ENCODE results near the gene POMT2.

POMT2 gene

GRCh38 chr14:77270361-77271112, 50.1 kb downstream of the POMT2 start:
- H3K4me3 ChIP-seq (ENCODE audit: low read depth, low read length): peak overlapping the region; percentile 33

GRCh38 chr14:77268989-77269600, 51.6 kb downstream of the POMT2 start:
- no peak overlapping the region for H3K4me3 ChIP-seq (ENCODE audit: low read depth, low read length)

GRCh38 chr14:77267937-77268699, 52.6 kb downstream of the POMT2 start:
- H3K4me3 ChIP-seq (ENCODE audit: low read depth, low read length): no peak overlapping the region

GRCh38 chr14:77266336-77266735, 54.3 kb downstream of the POMT2 start:
- no peak overlapping the region for H3K4me3 ChIP-seq (ENCODE audit: low read depth, low read length)

GRCh38 chr14:77265561-77266335, 54.9 kb downstream of the POMT2 start:
- no peak overlapping the region for H3K4me3 ChIP-seq (ENCODE audit: low read depth, low read length)

GRCh38 chr14:77265187-77265515, 55.5 kb downstream of the POMT2 start:
- H3K4me3 ChIP-seq (ENCODE audit: low read depth, low read length): no peak overlapping the region

- no peak overlapping the region for H3K4me3 ChIP-seq (ENCODE audit: low read depth, low read length)
Observed at GRCh38 chr14:77264466-77265186, 56.1 kb downstream of the POMT2 start.

GRCh38 chr14:77260631-77261030, 60.1 kb downstream of the POMT2 start:
- H3K4me3 ChIP-seq (ENCODE audit: low read depth, low read length): no peak overlapping the region

GRCh38 chr14:77260199-77260598, 60.5 kb downstream of the POMT2 start:
- H3K4me3 ChIP-seq (ENCODE audit: low read depth, low read length): no peak overlapping the region

- H3K4me3 ChIP-seq (ENCODE audit: low read depth, low read length): no peak overlapping the region
Observed at GRCh38 chr14:77259025-77259715, 61.5 kb downstream of the POMT2 start.

- no peak overlapping the region for H3K4me3 ChIP-seq (ENCODE audit: low read depth, low read length)
Observed at GRCh38 chr14:77258566-77258965, 62.1 kb downstream of the POMT2 start.

GRCh38 chr14:77257700-77258099, 63.0 kb downstream of the POMT2 start:
- H3K4me3 ChIP-seq (ENCODE audit: low read depth, low read length): no peak overlapping the region

GRCh38 chr14:77256694-77257093, 64.0 kb downstream of the POMT2 start:
- no peak overlapping the region for H3K4me3 ChIP-seq (ENCODE audit: low read depth, low read length)

GRCh38 chr14:77253333-77254190, 67.1 kb downstream of the POMT2 start:
- no peak overlapping the region for H3K4me3 ChIP-seq (ENCODE audit: low read depth, low read length)

GRCh38 chr14:77251870-77252269, 68.8 kb downstream of the POMT2 start:
- H3K4me3 ChIP-seq (ENCODE audit: low read depth, low read length): no peak overlapping the region

- no peak overlapping the region for H3K4me3 ChIP-seq (ENCODE audit: low read depth, low read length)
Observed at GRCh38 chr14:77250927-77251326, 69.8 kb downstream of the POMT2 start.

- no peak overlapping the region for H3K4me3 ChIP-seq (ENCODE audit: low read depth, low read length)
Observed at GRCh38 chr14:77249286-77249685, 71.4 kb downstream of the POMT2 start.

GRCh38 chr14:77248666-77249065, 72.0 kb downstream of the POMT2 start:
- no peak overlapping the region for H3K4me3 ChIP-seq (ENCODE audit: low read depth, low read length)

GRCh38 chr14:77246784-77247183, 73.9 kb downstream of the POMT2 start:
- H3K4me3 ChIP-seq (ENCODE audit: low read depth, low read length): no peak overlapping the region

Data from iPS-11a (cell line).